Omental fat pad (tissue), 4 donors: ENCODE results near the gene ANKRD34B. TPM values are rescaled to one million over a fixed set of nuclear protein-coding genes. Genes with fewer than 3 reads are reported as not detected.

Source experiments
- ATAC-seq: fragments of 150-250 bp; one replicate; pipeline ENCODE4 v1.9.1; 2016; ENCODE audit warnings: mild to moderate bottlenecking, moderate library complexity; ENCODE audit not compliant: low FRiP score
- DNase-seq: peaks from one replicate; pipeline ENCODE4 v3.0.0-alpha.2; 2019; ENCODE audit warnings: low spot score
- total RNA-seq, 4 donors: library from RNA; depleted of rRNA; stranded (reverse); fragments of >200 nt; gene quantifications; one replicate each; pipeline ENCODE4 v1.1.0, GENCODE V29; 2016
- TF ChIP-seq, protein P1 (sequence below), 3 donors: fragments of 450-650 bp; IDR thresholded peaks; one replicate each; pipeline ENCODE4 v1.5.1; 2016 to 2017; ENCODE audit warnings: antibody characterized with exemption in 3 of 3, mild to moderate bottlenecking in 3 of 3, moderate library complexity in 2 of 3

The ANKRD34B gene
- total RNA-seq, 4 donors from 2014 or later, result not detected

DNA sequence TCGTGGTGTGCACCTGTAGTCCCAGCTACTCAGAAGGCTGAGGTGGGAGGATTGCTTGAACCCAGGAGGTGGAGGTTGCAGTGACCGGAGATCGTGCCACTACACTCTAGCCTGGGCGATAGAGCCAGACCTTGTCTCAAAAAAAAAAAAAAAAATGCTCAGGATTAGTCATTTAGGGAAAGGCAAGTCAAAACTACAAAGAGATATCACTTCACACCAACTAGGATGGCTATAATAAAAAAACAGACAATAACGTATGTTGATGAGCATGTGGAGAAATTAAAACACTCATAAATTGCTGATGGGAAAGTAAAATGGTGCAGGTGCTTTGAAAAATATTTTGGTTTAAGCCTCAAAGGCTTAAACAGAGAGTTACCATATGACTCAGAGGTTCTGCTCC is 6.3 kb upstream of the ANKRD34B start:
- DNase-seq, result no peak
- no peak for ATAC-seq
- TF ChIP-seq, protein P1, sequence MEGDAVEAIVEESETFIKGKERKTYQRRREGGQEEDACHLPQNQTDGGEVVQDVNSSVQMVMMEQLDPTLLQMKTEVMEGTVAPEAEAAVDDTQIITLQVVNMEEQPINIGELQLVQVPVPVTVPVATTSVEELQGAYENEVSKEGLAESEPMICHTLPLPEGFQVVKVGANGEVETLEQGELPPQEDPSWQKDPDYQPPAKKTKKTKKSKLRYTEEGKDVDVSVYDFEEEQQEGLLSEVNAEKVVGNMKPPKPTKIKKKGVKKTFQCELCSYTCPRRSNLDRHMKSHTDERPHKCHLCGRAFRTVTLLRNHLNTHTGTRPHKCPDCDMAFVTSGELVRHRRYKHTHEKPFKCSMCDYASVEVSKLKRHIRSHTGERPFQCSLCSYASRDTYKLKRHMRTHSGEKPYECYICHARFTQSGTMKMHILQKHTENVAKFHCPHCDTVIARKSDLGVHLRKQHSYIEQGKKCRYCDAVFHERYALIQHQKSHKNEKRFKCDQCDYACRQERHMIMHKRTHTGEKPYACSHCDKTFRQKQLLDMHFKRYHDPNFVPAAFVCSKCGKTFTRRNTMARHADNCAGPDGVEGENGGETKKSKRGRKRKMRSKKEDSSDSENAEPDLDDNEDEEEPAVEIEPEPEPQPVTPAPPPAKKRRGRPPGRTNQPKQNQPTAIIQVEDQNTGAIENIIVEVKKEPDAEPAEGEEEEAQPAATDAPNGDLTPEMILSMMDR (IDR thresholded peaks at IDR 0.05), result no peak

DNA sequence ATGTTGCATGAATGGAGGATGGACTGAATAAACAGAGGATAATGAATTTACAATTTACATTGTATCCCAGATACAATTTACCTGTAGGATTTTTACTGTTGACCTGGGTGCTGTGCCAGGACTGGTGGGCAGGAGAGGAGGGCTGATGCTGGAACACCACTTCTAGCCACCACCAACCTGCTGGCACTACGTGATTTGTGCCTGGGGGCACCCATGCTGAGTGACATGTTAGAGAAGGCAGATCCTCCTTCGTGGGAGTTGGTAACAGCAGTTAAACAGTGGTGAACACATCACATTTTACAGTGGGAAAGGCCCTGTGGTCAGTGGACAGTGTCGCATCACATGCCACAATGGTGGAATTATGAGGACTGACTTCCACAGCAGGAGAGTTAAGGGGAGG is 3.0 kb upstream of the ANKRD34B start:
- TF ChIP-seq, protein P1 (IDR thresholded peaks at IDR 0.05), result no peak
- no peak for ATAC-seq
- no peak for DNase-seq

DNA sequence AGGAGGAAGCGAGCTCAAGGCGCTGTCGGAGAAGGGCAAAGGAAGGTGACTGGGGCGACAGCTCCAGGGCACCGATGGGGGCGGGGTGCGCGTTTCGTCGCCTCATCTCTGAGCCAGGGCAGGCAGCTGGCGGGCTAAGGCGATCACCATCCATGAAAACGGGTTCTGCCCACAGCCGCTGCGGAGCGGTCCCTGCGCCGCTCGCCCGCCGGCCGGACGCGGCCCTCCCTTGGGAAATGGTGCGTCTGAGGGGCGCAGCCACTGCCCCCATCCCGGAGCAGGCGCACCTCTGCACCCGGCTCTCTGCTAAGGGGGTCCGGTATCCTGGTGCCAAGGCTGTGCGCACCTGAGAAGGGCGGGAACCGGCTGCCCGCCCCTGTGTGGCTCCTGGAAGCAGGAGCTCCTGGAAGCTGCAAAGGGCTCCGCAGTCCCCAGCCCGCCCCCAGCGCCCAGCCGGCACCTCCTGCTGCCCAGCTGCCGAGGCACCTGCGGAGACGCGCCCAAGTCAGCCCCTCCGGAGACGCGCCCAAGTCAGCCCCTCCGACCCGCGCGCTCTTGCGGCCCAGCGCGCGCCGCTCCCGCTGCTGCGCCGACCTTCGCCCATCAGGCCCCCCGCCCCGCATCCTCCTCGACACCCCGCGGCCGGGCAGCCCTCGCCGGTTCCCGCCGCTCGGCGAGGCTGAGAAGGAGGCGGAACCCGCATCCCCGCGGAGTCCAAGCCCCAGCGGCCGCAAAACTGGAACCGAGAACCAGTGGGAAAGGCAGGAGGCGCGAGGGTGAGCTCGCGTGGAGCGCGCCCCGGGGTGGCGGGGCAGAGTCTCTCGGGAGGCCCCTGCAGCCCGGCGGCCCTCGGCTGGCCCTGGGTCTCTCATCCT is 757 bp downstream of the ANKRD34B start:
- DNase-seq (no peak), ATAC-seq (no peak)
- TF ChIP-seq, protein P1 (IDR thresholded peaks at IDR 0.05), result no peak

DNA sequence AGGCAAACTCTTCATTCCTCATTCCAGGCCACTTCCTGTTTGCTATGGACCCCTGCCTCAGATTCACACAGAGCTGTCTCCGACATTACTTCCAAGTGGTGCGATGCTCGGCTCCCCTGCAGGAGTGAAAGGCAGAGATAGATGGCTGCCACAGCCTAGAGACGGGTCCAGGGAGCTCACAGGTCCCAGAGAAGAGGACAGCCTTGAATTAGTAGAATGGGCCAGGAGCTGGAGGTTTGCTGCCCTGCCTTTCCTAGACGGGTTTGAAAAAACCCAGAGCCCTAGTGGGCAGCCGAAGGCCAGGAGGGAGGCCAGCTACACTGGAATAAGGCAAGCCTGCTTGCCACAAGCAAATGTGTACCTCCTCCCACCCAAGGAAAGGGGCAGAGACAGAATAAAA is 1.8 kb downstream of the ANKRD34B start:
- DNase-seq (no peak), ATAC-seq (no peak)
- TF ChIP-seq, protein P1 (IDR thresholded peaks at IDR 0.05), result no peak

DNA sequence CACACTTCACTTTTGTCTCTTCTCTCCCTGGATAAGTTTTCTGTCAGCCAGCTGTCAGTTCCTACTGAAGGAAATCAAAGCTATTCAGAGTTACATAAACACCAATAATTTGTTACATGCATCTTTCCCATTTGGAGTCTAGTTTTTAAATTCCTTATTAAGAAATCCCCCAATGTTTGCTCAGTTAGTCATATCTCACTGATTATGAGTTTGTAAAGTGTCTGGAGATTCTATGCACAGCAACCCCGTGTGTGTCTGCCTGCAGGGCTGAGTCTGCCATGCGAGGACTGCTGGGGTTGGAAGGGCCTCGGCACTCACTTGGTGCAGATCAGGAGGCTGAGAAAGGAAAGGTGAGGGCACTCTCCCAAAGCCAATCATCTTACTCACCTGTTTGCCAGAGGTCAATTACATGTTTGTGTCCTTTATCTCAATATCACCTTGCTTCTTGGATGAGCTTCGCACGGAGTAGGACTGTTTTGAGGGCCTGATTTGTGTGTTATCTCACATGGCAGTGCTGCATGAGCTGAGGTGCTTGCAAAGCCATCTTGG is 3.3 kb downstream of the ANKRD34B start:
- TF ChIP-seq, protein P1 (IDR thresholded peaks at IDR 0.05), result no peak
- no peak for ATAC-seq
- no peak for DNase-seq

DNA sequence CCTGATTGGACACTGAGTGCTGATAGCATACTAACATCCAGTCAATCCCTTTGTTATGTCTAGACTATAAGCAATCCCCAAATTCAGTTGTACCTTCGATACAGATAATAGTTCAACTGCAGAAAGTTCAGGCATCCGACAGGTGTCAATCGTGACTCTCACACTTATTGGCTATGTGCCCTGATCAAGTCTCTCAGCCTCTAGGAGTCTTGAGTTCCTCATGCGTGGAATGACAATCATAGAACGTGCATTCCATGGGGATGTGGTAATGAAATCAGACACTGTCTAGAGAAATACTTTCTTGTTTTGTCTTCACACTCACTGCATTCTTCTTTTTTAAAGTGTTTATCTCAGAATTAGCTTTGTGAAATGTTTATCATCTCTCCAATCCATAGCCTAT is 4.8 kb downstream of the ANKRD34B start:
- no peak for DNase-seq

More for the DNA sequence above, 4.8 kb downstream of the ANKRD34B start:
- no peak for ATAC-seq
- TF ChIP-seq, protein P1 (IDR thresholded peaks at IDR 0.05), result no peak
